Measurements from ENCODE around the gene CTXND1.

CTXND1 gene

GRCh38 chr15:80274554-80274953 lies 22.5 kb upstream of the CTXND1 start:
- Histone ChIP-seq H3K4me1 (ENCODE audit: control insufficient read depth, insufficient read depth, low read length) (no peaks in the 10 kb centered on the region), H3K9me3 (ENCODE audit: control insufficient read depth, insufficient read depth, low read depth, low read length) (no peaks in the 10 kb centered on the region), H3K27ac (ENCODE audit: extremely low read depth, low read depth, low read length) (no peak overlapping the region), H3K4me3 (ENCODE audit: low read depth, low read length) (no peak overlapping the region), H3K36me3 (ENCODE audit: control insufficient read depth in 2 of 2, insufficient read depth in 1 of 2, low read length in 2 of 2) (no peaks in the 10 kb centered on the region)
- ChIA-PET CTCF (interaction anchor here (1.5 kb wide), 1 partner anchor 35 kb away, joined by 3 read pairs; no protein-coding TSS in a partner anchor), POLR2A (interaction anchor here (0.5 kb wide), 1 partner anchor 88 kb away, joined by 3 read pairs; no protein-coding TSS in a partner anchor)
- TF ChIP-seq AEBP2 (tag by site-specific recombination; IDR thresholded peaks at IDR 0.05; ENCODE audit: borderline replicate concordance) (no peak), ZNF610 (tag by site-specific recombination; IDR thresholded peaks at IDR 0.05; ENCODE audit: borderline replicate concordance) (no peak), ZNF561 (tag by site-specific recombination; IDR thresholded peaks at IDR 0.05; ENCODE audit: borderline replicate concordance) (no peak)

GRCh38 chr15:80272987-80273386 lies 21.0 kb upstream of the CTXND1 start:
- H3K4me1 ChIP-seq (ENCODE audit: control insufficient read depth, insufficient read depth, low read length), result no peaks in the 10 kb centered on the region
- no peak for TF ChIP-seq IKZF3 (tag by site-specific recombination; IDR thresholded peaks at IDR 0.05)
- no peak for TF ChIP-seq ZNF112 (tag by site-specific recombination; IDR thresholded peaks at IDR 0.05)
- no peak for TF ChIP-seq PRDM4 (tag by site-specific recombination; IDR thresholded peaks at IDR 0.05)
- TF ChIP-seq ZFP41 (tag by site-specific recombination; IDR thresholded peaks at IDR 0.05; ENCODE audit: borderline replicate concordance), result no peak
- no peak for TF ChIP-seq ZNF843 (tag by site-specific recombination; IDR thresholded peaks at IDR 0.05)
- no peak for TF ChIP-seq ZNF549 (tag by site-specific recombination; IDR thresholded peaks at IDR 0.05)
- TF ChIP-seq GFI1B (tag by site-specific recombination; IDR thresholded peaks at IDR 0.05), result no peak
- TF ChIP-seq ZNF658 (tag by site-specific recombination; IDR thresholded peaks at IDR 0.05), result no peak
- no peak for TF ChIP-seq ZNF521 (tag by site-specific recombination; IDR thresholded peaks at IDR 0.05)
- no peak for TF ChIP-seq ZNF571 (tag by site-specific recombination; IDR thresholded peaks at IDR 0.05)
- no peak for TF ChIP-seq ZNF423 (tag by site-specific recombination; IDR thresholded peaks at IDR 0.05)
- TF ChIP-seq ZNF830 (tag by site-specific recombination; IDR thresholded peaks at IDR 0.05; ENCODE audit: low read depth), result no peak

GRCh38 chr15:80270472-80270871 lies 18.5 kb upstream of the CTXND1 start:
- no peaks in the 10 kb centered on the region for H3K9me3 ChIP-seq (ENCODE audit: control insufficient read depth, insufficient read depth, low read depth, low read length)
- no peak overlapping the region for H3K27ac ChIP-seq (ENCODE audit: extremely low read depth, low read depth, low read length)
- ChIA-PET POLR2A (interaction anchor here (0.9 kb wide), 1 partner anchor 129 kb away, joined by 3 read pairs; no protein-coding TSS in a partner anchor), CTCF (interaction anchor here (1.0 to 1.4 kb wide), 3 partner anchors 23 to 217 kb away, joined by 3 read pairs; no protein-coding TSS in a partner anchor)
- no peak for TF ChIP-seq ZBTB11 (tag by site-specific recombination; conservative IDR thresholded peaks at IDR 0.05; ENCODE audit: low read depth)
- TF ChIP-seq ZNF529 (tag by site-specific recombination; IDR thresholded peaks at IDR 0.05; ENCODE audit: insufficient replicate concordance), result no peak
- no peak for TF ChIP-seq ZNF530 (tag by site-specific recombination; IDR thresholded peaks at IDR 0.05; ENCODE audit: low read depth)
- TF ChIP-seq ZNF768 (tag by site-specific recombination; IDR thresholded peaks at IDR 0.05), result no peak
- TF ChIP-seq ZBTB20 (tag by site-specific recombination; IDR thresholded peaks at IDR 0.05), result no peak
- no peak for TF ChIP-seq ZNF157 (tag by site-specific recombination; IDR thresholded peaks at IDR 0.05)
- no peaks in the 10 kb centered on the region for H3K36me3 ChIP-seq (ENCODE audit: control insufficient read depth in 2 of 2, insufficient read depth in 1 of 2, low read length in 2 of 2)
- no peaks in the 10 kb centered on the region for H3K4me1 ChIP-seq (ENCODE audit: control insufficient read depth, insufficient read depth, low read length)
- no peak overlapping the region for H3K4me3 ChIP-seq (ENCODE audit: low read depth, low read length)

More at GRCh38 chr15:80272987-80273386, 21.0 kb upstream of the CTXND1 start:
- ChIA-PET CTCF (interaction anchor here (0.7 kb wide), 1 partner anchor 12 kb away, joined by 3 read pairs; no protein-coding TSS in a partner anchor), POLR2A (no interaction called here)
- Histone ChIP-seq H3K36me3 (ENCODE audit: control insufficient read depth in 2 of 2, insufficient read depth in 1 of 2, low read length in 2 of 2) (no peaks in the 10 kb centered on the region), H3K27ac (ENCODE audit: extremely low read depth, low read depth, low read length) (no peak overlapping the region), H3K4me3 (ENCODE audit: low read depth, low read length) (no peak overlapping the region), H3K9me3 (ENCODE audit: control insufficient read depth, insufficient read depth, low read depth, low read length) (no peaks in the 10 kb centered on the region)

Measured in HEK293 (cell line).